ENCODE measurements around the gene TBCCD1.
"Not testable (repeated sequence)": the region's sequence is repeated elsewhere in the genome, so short reads cannot be mapped to it uniquely, and the experiment has no call there.

TBCCD1 gene

GRCh38 chr3:186544281-186544680 is 22.9 kb downstream of the TBCCD1 start, which contains the start of gene CRYGS:
CRYGS (minus strand) TSS chr3:186544380; CDS start chr3:186544326, 54 bp downstream.
- no peak for DNase-seq

- DNase-seq = no peak
Measured at GRCh38 chr3:186540835-186541226, 26.3 kb downstream of the TBCCD1 start.

GRCh38 chr3:186540221-186540834 is 26.8 kb downstream of the TBCCD1 start:
- peak; percentile 4 for DNase-seq

GRCh38 chr3:186538779-186539178 is 28.4 kb downstream of the TBCCD1 start:
- no peak for DNase-seq

- no peak for DNase-seq
Measured at GRCh38 chr3:186536883-186537844, 30.0 kb downstream of the TBCCD1 start.

- no peak for DNase-seq
Measured at GRCh38 chr3:186534113-186534669, 32.9 kb downstream of the TBCCD1 start.

- no peak for DNase-seq
Measured at GRCh38 chr3:186532598-186533072, 34.5 kb downstream of the TBCCD1 start.

- DNase-seq = not testable (repeated sequence)
Measured at GRCh38 chr3:186531694-186532093, 35.4 kb downstream of the TBCCD1 start.

- no peak for DNase-seq
Measured at GRCh38 chr3:186530415-186530814, 36.7 kb downstream of the TBCCD1 start.

- no peak for DNase-seq
Measured at GRCh38 chr3:186529201-186529999, 37.7 kb downstream of the TBCCD1 start.

- no peak for DNase-seq
Measured at GRCh38 chr3:186526256-186526606, 40.9 kb downstream of the TBCCD1 start.

- no peak for DNase-seq
Measured at GRCh38 chr3:186525369-186526255, 41.5 kb downstream of the TBCCD1 start.

GRCh38 chr3:186524616-186525015 is 42.5 kb downstream of the TBCCD1 start:
- no peak for DNase-seq

GRCh38 chr3:186523434-186523833 is 43.7 kb downstream of the TBCCD1 start:
- DNase-seq = no peak

GRCh38 chr3:186523022-186523421 is 44.1 kb downstream of the TBCCD1 start:
- DNase-seq = no peak

- no peak for DNase-seq
Measured at GRCh38 chr3:186520957-186521842, 45.9 kb downstream of the TBCCD1 start.

- no peak for DNase-seq
Measured at GRCh38 chr3:186520431-186520830, 46.7 kb downstream of the TBCCD1 start.

- peak; percentile 72 for DNase-seq
Measured at GRCh38 chr3:186519021-186519658, 48.0 kb downstream of the TBCCD1 start.

- no peak for DNase-seq
Measured at GRCh38 chr3:186517218-186517617, 49.9 kb downstream of the TBCCD1 start.

- no peak for DNase-seq
Measured at GRCh38 chr3:186516646-186517045, 50.5 kb downstream of the TBCCD1 start.

Data from NCI-H526 treated with DMSO at 0.1 percent for 48 hours (cell line).